Spleen (tissue), 7 donors: ENCODE data around the gene NUP43.

Source experiments
- POLR2A ChIP-seq, 3 donors: fragments of 450-650 bp; IDR thresholded peaks; one replicate each; pipeline ENCODE4 v1.5.1; 2017; ENCODE audit warnings: antibody characterized with exemption in 3 of 3, mild to moderate bottlenecking in 1 of 3
- TF ChIP-seq, protein P1 (sequence below), 11 experiments: fragments of 200-600 bp in 7 of 11; fragments of 450-650 bp in 4 of 11; sonication (generic) in 4 of 11; IDR thresholded peaks in 8 of 11; conservative IDR thresholded peaks in 3 of 11; 1 replicate in 7 of 11; 2 replicates in 4 of 11; pipeline versions ENCODE4 v1.4.0 to v1.8.0; 2016 to 2021; ENCODE audit warnings: antibody characterized with exemption in 11 of 11, inconsistent platforms in 4 of 11, mild to moderate bottlenecking in 1 of 11
- donor health status: DM: no; HTN: no; CAD: no; lungs with moderate emphysema.
- donor health status: DM: no; HTN: no; CAD: no.
- donor health status: DM: no; HTN: no; CAD: no.

DNA sequence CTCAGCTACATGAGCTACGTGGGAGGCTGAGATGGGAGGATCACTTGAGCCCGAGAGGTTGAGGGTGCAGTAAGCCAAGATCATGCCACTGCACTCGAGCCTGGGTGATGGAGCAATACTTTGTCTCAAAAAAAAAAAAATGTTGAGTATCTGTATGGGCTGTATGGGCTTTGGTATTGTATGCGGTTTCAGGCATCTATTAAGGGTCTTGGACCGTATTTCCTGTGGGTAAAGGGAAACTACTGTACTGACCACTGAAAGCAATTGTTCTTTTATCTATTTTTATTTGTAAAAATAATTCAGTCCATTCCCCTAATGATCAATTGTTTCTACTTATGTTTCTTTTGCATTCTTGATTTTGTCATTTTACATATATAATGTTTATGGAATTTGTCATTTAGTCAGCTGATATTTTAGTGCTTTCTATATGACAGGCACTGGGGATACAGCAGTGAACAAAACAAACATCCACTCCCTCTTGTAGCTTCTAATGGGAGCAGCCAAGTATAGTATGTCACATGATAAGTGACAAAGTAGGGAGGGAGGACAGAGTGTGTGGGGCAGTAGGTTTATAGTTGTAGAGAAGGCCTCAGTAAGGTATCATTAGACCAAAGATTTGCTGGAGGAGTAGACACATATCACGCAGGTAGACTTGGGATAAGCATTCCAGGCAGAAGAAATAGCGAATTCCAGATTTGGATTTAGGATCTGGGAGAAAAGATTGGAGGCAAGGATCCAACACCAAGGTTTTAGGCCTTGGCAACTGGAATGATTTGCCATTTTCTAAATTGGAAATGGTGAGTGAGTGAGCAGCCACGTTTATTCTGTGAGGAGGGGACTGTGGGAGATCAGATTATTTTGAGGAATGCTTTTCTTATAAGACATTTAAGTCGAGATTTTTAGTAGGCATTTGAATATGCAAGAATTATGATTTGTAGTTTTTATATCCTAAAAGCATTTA, 9.3 kb upstream of the NUP43 start:
- TF ChIP-seq POLR2A (IDR thresholded peaks at IDR 0.05) = no peak
- TF ChIP-seq, protein P1, sequence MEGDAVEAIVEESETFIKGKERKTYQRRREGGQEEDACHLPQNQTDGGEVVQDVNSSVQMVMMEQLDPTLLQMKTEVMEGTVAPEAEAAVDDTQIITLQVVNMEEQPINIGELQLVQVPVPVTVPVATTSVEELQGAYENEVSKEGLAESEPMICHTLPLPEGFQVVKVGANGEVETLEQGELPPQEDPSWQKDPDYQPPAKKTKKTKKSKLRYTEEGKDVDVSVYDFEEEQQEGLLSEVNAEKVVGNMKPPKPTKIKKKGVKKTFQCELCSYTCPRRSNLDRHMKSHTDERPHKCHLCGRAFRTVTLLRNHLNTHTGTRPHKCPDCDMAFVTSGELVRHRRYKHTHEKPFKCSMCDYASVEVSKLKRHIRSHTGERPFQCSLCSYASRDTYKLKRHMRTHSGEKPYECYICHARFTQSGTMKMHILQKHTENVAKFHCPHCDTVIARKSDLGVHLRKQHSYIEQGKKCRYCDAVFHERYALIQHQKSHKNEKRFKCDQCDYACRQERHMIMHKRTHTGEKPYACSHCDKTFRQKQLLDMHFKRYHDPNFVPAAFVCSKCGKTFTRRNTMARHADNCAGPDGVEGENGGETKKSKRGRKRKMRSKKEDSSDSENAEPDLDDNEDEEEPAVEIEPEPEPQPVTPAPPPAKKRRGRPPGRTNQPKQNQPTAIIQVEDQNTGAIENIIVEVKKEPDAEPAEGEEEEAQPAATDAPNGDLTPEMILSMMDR (IDR thresholded peaks at IDR 0.05 in 8 of 11, conservative IDR thresholded peaks at IDR 0.05 in 3 of 11) = no peak
